Spinal cord (tissue), 10 donors: ENCODE data around the gene PRKCA. TPM values are rescaled to one million over a fixed set of nuclear protein-coding genes. Genes with fewer than 3 reads are reported as not detected.

Experiments
- DNase-seq, 6 donors: peaks; one replicate each; pipeline versions ENCODE4 v3.0.0 to v3.0.0-alpha.2; 2013 to 2015; ENCODE audit warnings: low spot score in 6 of 6, low read depth in 4 of 6
- H3K27ac ChIP-seq: one replicate; pipeline ENCODE4 v1.5.1; 2013; ENCODE audit warnings: low read depth, low read length, control low read depth
- H3K27me3 ChIP-seq: one replicate; pipeline ENCODE4 v1.6.1; 2013; ENCODE audit warnings: low read length; ENCODE audit not compliant: control insufficient read depth, insufficient read depth
- H3K36me3 ChIP-seq: one replicate; pipeline ENCODE4 v1.6.1; 2013; ENCODE audit warnings: low read length; ENCODE audit not compliant: control insufficient read depth, insufficient read depth
- H3K4me1 ChIP-seq: one replicate; pipeline ENCODE4 v1.6.1; 2013; ENCODE audit warnings: low read length; ENCODE audit not compliant: control insufficient read depth, insufficient read depth
- H3K4me3 ChIP-seq: one replicate; pipeline ENCODE4 v1.5.1; 2013; ENCODE audit warnings: low read depth, low read length, control low read depth
- H3K9me3 ChIP-seq: one replicate; pipeline ENCODE4 v1.6.1; 2013; ENCODE audit warnings: low read length; ENCODE audit not compliant: control insufficient read depth, insufficient read depth
- WGBS: methylation state at CpG from one replicate; pipeline ENCODE4 v1.1.5; 2013; ENCODE audit warnings: missing lambda C conversion rate; ENCODE audit not compliant: insufficient coverage; 5-methylcytosine and 5-hydroxymethylcytosine counted together
- polyA plus RNA-seq, 2 donors: library from polyadenylated mRNA; unstranded; fragments of 120-200 nt; gene quantifications; one replicate each; pipeline ENCODE4 v1.2.1, GENCODE V29; 2013; ENCODE audit not compliant: insufficient read length in 2 of 2
- total RNA-seq, 2 donors: library from RNA; depleted of rRNA in 1 of 2; stranded (reverse); fragments of 120-200 nt in 1 of 2; fragments of >200 nt in 1 of 2; gene quantifications; one replicate each; pipeline versions ENCODE4 v1.2.3 to v1.2.4, GENCODE V29; 2013 to 2014
- donor health status: healthy.

PRKCA gene
- total and polyA plus RNA-seq, 4 donors, result 42.4 to 51.3 (median 48.2) TPM

GRCh38 chr17:66843627-66844026 is 541.2 kb downstream of the PRKCA start:
- Histone ChIP-seq H3K4me3 (no peak overlapping the region), H3K36me3 (peaks cover 2% of the 10 kb centered on the region), H3K4me1 (peaks cover 3% of the 10 kb centered on the region), H3K27ac (no peak overlapping the region), H3K9me3 (no peaks in the 10 kb centered on the region), H3K27me3 (no peaks in the 10 kb centered on the region)
- no peak for DNase-seq
- WGBS, result 78% methylated on average over 4 of the region's 4 CpGs

- WGBS, result 92% methylated on average over 2 of the region's 3 CpGs
Observed at GRCh38 chr17:66847704-66848103, 545.3 kb downstream of the PRKCA start.

GRCh38 chr17:66848496-66848895 is 546.1 kb downstream of the PRKCA start:
- no peak for DNase-seq
- 93% methylated on average over 3 of the region's 6 CpGs for WGBS
- H3K27ac ChIP-seq, result no peak overlapping the region
- no peak overlapping the region for H3K4me3 ChIP-seq
- H3K4me1 ChIP-seq, result no peaks in the 10 kb centered on the region
- H3K9me3 ChIP-seq, result no peaks in the 10 kb centered on the region
- H3K36me3 ChIP-seq, result no peaks in the 10 kb centered on the region
- no peaks in the 10 kb centered on the region for H3K27me3 ChIP-seq

More at GRCh38 chr17:66847704-66848103, 545.3 kb downstream of the PRKCA start:
- Histone ChIP-seq H3K36me3 (no peaks in the 10 kb centered on the region), H3K4me1 (no peaks in the 10 kb centered on the region), H3K4me3 (no peak overlapping the region), H3K27me3 (no peaks in the 10 kb centered on the region), H3K9me3 (no peaks in the 10 kb centered on the region), H3K27ac (no peak overlapping the region)
- DNase-seq, result no peak

- no peaks in the 10 kb centered on the region for H3K27me3 ChIP-seq
- no peak overlapping the region for H3K4me3 ChIP-seq
- H3K4me1 ChIP-seq, result no peaks in the 10 kb centered on the region
- no peaks in the 10 kb centered on the region for H3K36me3 ChIP-seq
- 75% methylated on average over 10 of the region's 14 CpGs for WGBS
- DNase-seq, result no peak
- H3K27ac ChIP-seq, result no peak overlapping the region
- no peaks in the 10 kb centered on the region for H3K9me3 ChIP-seq
Observed at GRCh38 chr17:66849032-66849655, 546.7 kb downstream of the PRKCA start.

- Histone ChIP-seq H3K4me1 (no peaks in the 10 kb centered on the region), H3K9me3 (no peaks in the 10 kb centered on the region), H3K27ac (no peak overlapping the region), H3K36me3 (no peaks in the 10 kb centered on the region), H3K27me3 (no peaks in the 10 kb centered on the region), H3K4me3 (no peak overlapping the region)
- DNase-seq, result no peak
- 66% methylated on average over 2 of the region's 4 CpGs for WGBS
Observed at GRCh38 chr17:66849851-66850580, 547.6 kb downstream of the PRKCA start.

- H3K4me3 ChIP-seq, result no peak overlapping the region
- H3K27ac ChIP-seq, result no peak overlapping the region
- H3K27me3 ChIP-seq, result no peaks in the 10 kb centered on the region
- 83% methylated on average over 2 of the region's 3 CpGs for whole genome bisulfite sequencing
- no peaks in the 10 kb centered on the region for H3K9me3 ChIP-seq
- DNase-seq, result no peak
- no peaks in the 10 kb centered on the region for H3K4me1 ChIP-seq
- no peaks in the 10 kb centered on the region for H3K36me3 ChIP-seq
Observed at GRCh38 chr17:66850692-66851091, 548.3 kb downstream of the PRKCA start.

- Histone ChIP-seq H3K36me3 (no peaks in the 10 kb centered on the region), H3K9me3 (no peaks in the 10 kb centered on the region), H3K4me3 (no peak overlapping the region), H3K27ac (no peak overlapping the region), H3K27me3 (no peaks in the 10 kb centered on the region), H3K4me1 (no peaks in the 10 kb centered on the region)
- WGBS, result 86% methylated on average over 8 of the region's 10 CpGs
- DNase-seq, result no peak
Observed at GRCh38 chr17:66855204-66855603, 552.8 kb downstream of the PRKCA start.

GRCh38 chr17:66858226-66859083 is 556.0 kb downstream of the PRKCA start:
- Histone ChIP-seq H3K27ac (no peak overlapping the region), H3K4me3 (no peak overlapping the region), H3K4me1 (no peaks in the 10 kb centered on the region), H3K9me3 (no peaks in the 10 kb centered on the region), H3K36me3 (no peaks in the 10 kb centered on the region), H3K27me3 (no peaks in the 10 kb centered on the region)
- DNase-seq, result no peak
- WGBS, result 90% methylated on average over 11 of the region's 12 CpGs

GRCh38 chr17:66859353-66859752 is 556.9 kb downstream of the PRKCA start:
- no peak for DNase-seq
- H3K27me3 ChIP-seq, result no peaks in the 10 kb centered on the region
- no peaks in the 10 kb centered on the region for H3K4me1 ChIP-seq
- no peak overlapping the region for H3K27ac ChIP-seq
- no peaks in the 10 kb centered on the region for H3K36me3 ChIP-seq
- no peak overlapping the region for H3K4me3 ChIP-seq
- 79% methylated on average over 7 of the region's 8 CpGs for WGBS
- no peaks in the 10 kb centered on the region for H3K9me3 ChIP-seq
